Measurements from ENCODE around the gene TMEM72.
A peak's percentile ranks its signal among the peaks of the same experiment; 100 is the strongest.

Gene TMEM72

GRCh38 chr10:44890696-44891563, 20.2 kb upstream of the TMEM72 start:
- intact Hi-C loops (cut with DNase I; ENCODE audit: low total_unique reads), result no loop called here
- no peak for TF ChIP-seq CTCF (IDR thresholded peaks at IDR 0.05)
- Histone ChIP-seq H3K27me3 (no peaks in the 10 kb centered on the region), H3K36me3 (no peaks in the 10 kb centered on the region), H3K27ac (no peak overlapping the region), H3K9me3 (no peaks in the 10 kb centered on the region), H3K4me1 (no peaks in the 10 kb centered on the region), H3K4me3 (no peak overlapping the region)
- DNase-seq, result peak in 1 of 2 donors; percentile 54

DNA sequence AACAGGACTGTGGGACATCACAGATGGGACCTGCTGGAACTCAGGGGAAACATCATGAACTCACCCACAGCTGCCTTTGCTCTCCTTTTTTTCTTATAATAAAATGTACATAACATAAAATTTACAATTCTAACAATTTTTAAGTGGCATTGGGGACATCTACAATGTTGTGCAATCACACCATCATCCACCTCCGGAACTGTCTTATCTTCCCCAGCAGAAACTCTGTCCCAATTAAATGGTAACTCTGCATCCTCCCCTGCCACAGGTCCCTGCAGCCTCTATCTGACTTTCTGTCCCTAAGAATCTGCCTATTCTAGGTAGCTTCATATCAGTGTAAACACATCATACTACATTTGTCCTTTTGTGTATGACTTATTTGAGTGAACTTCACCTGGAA, 19.4 kb upstream of the TMEM72 start:
- no peak for DNase-seq
- Histone ChIP-seq H3K36me3 (no peaks in the 10 kb centered on the region), H3K27ac (no peak overlapping the region), H3K4me1 (no peaks in the 10 kb centered on the region), H3K27me3 (no peaks in the 10 kb centered on the region), H3K9me3 (no peaks in the 10 kb centered on the region), H3K4me3 (no peak overlapping the region)
- intact Hi-C loops (cut with DNase I; ENCODE audit: low total_unique reads), result no loop called here
- TF ChIP-seq CTCF (IDR thresholded peaks at IDR 0.05), result no peak

GRCh38 chr10:44893604-44894468, 17.3 kb upstream of the TMEM72 start:
- TF ChIP-seq CTCF (IDR thresholded peaks at IDR 0.05), result no peak
- H3K36me3 ChIP-seq, result no peaks in the 10 kb centered on the region
- intact Hi-C loops (cut with DNase I; ENCODE audit: low total_unique reads), result no loop called here
- H3K4me1 ChIP-seq, result no peaks in the 10 kb centered on the region
- H3K27me3 ChIP-seq, result no peaks in the 10 kb centered on the region
- no peaks in the 10 kb centered on the region for H3K9me3 ChIP-seq
- H3K27ac ChIP-seq, result no peak overlapping the region
- H3K4me3 ChIP-seq, result no peak overlapping the region
- DNase-seq, result peak in 1 of 2 donors; percentile 29

DNA sequence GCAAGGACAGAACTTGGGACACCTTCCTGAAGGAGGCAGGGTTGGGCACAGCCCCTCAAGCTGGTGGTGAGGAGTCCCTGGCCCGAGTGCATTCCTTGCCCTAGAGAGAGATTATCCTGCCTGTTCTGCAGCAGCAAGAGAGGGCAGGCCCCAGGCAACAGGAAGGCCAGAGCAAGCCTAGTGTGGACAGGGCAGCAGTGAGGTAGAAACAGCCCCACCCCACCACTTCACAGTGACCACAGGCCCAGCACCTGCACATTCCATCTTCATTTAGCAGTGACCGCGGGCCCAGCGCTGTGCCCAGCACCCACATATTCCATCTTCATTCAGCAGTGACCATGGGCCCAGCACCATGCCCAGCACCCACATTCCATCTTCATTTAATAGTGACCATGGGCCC, 16.4 kb upstream of the TMEM72 start:
- Histone ChIP-seq H3K4me1 (no peaks in the 10 kb centered on the region), H3K9me3 (no peaks in the 10 kb centered on the region), H3K4me3 (no peak overlapping the region), H3K27ac (no peak overlapping the region), H3K36me3 (no peaks in the 10 kb centered on the region), H3K27me3 (no peaks in the 10 kb centered on the region)
- TF ChIP-seq CTCF (IDR thresholded peaks at IDR 0.05), result no peak
- peak in 1 of 2 donors; percentile 39 for DNase-seq
- intact Hi-C loops (cut with DNase I; ENCODE audit: low total_unique reads), result no loop called here

- peak in 1 of 2 donors; percentile 23 for DNase-seq
- no peaks in the 10 kb centered on the region for H3K27me3 ChIP-seq
- TF ChIP-seq CTCF (IDR thresholded peaks at IDR 0.05), result no peak
- H3K36me3 ChIP-seq, result no peaks in the 10 kb centered on the region
- H3K4me3 ChIP-seq, result no peak overlapping the region
- no peaks in the 10 kb centered on the region for H3K4me1 ChIP-seq
- intact Hi-C loops (cut with DNase I; ENCODE audit: low total_unique reads), result no loop called here
- no peak overlapping the region for H3K27ac ChIP-seq
- H3K9me3 ChIP-seq, result no peaks in the 10 kb centered on the region
These were observed 15.9 kb upstream of the TMEM72 start for GRCh38 chr10:44895280-44895679.

Data from tibial artery (tissue), 4 donors.